GM19099 (cell line): ENCODE measurements around the gene XPR1.

Experiments used
- POLR2A ChIP-seq: IDR thresholded peaks from 3 replicates; pipeline ENCODE4 v1.6.1; 2011; ENCODE audit warnings: low read depth; ENCODE audit not compliant: insufficient read length; ENCODE audit errors: extremely low read depth

The XPR1 gene

DNA sequence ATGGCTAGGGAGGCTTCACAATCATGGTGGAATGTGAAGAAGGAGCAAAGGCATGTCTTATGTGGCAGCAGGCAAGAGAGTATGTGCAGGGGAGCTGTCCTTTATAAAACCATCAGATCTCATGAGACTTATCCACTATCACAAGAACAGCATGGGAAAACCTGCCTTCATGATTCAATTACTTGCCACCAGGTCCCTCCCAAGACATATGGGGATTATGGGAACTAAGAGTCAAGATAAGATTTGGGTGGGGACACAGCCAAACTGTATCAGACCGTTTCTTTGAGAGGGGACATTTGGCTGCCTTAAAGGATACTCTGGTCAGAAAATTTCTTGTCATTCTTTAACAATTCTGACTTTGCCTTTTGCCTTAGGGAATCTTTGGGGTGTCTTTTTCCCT, 3.2 kb upstream of the XPR1 start:
- no peak for TF ChIP-seq POLR2A

DNA sequence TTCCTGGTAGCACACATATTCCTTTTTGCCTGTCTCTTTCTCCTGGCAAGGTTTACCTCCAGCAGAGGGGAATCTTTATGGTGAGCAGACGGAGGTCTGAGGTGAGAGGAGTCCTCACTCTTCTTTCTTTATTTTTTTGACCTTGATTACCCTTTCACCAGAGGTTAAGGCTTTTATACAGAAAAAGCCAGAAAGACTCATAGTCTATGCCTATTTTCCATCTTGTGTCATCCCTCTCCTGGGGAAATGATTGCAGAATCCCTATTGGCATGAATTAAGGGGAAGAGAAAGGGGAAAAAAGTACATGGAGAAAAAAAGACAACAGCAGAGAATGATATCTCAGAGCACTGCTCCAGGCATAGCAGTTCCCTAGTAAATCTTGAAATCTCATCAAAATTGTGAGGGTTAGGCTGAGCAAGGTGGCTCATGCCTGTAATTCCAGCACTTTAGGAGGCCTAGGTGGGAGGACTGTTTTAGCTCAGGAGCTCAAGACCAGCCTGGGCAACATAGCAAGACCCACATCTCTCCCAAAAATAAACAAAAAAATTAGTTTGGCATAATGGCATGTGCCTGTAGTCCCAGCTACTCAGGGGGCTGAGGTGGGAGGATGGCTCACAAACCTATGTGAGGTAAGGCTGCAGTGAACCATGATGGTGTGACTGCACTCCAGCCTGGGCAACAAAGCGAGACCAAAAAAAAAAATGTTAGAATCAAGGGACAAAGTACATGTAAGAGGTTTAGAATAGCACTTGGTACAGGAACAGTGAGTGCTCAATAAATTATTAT, 1.2 kb upstream of the XPR1 start:
- no peak for TF ChIP-seq POLR2A

DNA sequence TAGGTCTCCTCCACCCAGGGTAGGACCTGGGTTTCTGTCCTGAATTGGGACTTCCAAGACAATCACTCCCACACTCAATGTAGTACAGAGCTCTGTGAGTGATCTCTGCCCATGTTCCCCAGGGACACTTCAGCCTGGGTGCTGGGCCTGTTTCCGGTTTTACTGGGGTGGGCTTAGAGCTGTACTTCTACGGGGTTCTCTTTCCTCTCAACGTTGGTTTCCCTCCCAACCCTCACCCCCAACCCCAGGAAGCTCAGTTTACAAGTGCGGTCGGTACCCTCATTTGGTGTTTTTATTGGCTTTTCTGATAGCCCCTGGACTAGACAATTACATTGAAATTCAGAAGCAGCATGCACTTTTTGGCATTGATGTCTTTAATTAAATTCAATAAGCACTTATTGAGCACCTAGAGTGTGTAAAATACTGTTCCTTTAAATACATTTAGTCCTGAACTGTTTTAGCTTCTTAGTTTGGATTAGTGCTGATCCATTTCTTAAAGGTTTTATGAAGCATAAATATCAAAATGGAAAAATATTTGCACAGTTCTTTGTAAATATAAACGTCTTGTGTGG, 542 bp upstream of the XPR1 start:
- TF ChIP-seq POLR2A = no peak

DNA sequence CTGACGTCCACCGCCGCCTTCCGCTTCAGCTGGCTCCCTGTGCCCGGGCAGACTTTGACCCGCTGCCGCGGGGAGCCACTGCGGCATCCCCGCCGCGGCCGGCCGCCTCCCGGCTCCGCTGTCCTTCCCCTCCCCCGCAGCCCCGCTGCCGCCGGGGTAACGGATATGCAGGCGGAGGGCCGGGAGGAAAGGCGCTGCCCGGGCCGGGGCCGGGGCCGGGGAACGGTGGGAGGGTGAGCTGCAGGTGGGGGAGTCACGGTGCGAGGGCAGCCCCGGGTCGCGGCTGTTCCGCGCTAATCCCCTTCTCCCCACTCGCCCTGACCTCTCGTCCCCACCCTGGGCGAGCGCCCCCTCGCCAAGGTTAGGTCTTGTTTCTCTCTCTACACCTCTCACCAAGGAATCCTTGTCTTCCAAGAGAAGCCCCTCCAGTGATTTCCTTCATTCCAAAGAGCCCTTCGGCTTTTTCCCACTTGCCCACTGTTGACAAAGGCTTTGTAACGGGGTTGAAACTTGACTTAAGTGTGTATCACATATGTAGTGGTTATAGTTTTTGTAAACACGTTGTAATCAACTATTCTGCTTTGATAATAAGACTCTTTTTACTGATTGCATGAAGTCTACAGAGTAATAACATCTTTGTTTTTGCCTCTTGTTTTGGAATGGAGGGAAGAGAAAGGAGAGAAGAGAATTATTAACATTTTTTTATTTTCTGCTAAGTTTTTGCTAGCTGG, 669 bp downstream of the XPR1 start:
- no peak for TF ChIP-seq POLR2A

DNA sequence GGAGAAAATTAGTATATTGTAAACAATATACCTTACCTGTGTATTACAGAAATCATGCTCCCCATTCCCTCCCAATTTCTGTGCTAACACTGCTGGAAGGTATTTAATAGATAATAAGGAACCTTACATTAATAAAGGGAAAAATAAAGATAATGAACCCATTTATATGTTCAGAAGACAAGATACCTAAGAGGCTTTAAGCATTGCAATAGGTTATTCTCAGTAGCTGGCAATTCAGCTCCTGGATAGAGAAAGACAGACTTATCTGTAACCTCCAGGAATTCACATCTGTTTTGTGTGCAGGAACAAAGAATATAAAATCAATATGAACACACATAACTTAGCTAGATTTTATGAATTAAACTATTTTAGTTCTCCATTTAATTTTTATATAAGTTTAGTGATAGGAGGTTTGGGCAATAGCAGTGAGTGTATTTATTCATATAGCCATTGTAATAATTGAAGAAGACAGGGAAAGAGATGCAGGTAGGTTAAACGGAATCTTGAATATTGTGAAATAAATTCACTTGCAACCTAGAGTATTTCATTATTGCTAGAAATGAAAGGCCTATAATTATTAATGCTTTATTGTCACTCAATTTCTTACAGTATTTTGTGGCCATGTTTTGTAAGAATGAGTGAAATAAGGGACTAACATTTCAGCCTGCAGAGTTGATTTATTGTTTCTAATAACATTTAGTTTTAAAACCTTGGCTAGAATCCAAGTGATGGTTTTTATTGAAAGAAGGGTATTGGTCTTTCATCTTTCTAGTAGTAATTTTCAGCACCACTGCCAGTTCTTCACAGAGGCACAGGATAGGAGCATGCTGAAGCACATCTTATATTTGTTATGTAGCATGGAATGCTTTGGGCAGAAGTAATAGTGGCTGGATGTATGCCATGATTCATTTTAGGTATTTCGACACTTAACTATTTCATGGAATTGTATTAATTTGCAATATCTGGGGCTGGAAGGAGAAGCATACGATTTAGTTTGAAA, 1.5 kb downstream of the XPR1 start:
- TF ChIP-seq POLR2A = no peak

DNA sequence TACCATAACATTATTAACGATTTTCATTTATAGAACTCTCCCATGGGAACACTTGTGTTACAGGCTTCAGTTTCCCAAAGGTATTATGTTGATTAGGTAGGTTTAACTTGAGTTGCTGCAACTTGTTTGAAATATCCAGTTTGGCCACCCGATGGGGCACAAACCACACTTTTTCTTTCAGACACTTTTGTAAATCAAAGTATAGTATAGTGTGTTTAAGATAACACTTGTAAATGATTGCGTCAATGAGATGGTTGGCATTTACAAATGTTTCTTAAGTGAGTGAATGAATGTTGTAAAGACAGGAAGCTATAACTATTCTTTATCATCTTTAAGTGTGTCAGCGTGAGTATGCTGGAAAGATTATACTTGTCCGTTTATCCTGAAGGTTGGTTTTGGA, 4.3 kb downstream of the XPR1 start:
- TF ChIP-seq POLR2A = no peak

DNA sequence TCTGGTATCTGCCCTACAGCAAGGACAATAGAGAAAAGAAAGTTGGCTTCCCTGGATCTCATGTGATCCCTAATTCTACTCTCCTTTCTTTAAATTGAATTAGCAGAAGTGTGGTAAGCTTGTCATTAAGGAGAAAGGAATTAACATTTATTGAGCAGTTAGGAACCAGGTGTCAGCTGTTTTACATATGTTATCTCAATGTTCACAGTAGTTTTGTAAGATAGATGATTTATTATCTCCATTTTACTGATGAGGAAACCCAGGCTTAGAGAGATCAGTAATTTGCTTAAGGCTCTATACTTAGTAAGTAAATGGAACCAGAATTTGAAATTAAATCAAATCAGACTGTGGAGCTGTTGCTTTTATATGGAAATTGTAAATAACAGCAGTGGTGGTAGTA, 8.0 kb downstream of the XPR1 start:
- no peak for TF ChIP-seq POLR2A

DNA sequence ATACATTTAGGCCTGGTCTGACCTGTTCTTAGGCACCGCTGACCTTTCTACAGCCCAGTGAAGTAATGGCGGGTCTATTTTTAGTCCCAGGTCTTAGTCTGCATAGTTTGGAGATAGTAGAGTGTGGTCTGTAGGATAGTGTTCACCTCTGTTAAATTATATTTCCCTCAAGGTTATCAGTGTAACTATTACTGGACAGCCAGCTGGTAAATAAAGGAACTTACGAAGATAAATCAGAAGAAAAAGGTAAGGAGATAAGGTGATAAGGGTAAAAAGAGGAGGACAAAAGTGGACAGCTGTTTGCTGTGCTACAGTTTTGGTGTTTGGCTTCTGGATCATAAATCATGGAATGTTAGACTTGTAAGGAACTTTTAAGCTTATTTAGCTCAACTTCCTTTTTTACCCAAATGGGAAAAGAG, 8.7 kb downstream of the XPR1 start:
- no peak for TF ChIP-seq POLR2A

DNA sequence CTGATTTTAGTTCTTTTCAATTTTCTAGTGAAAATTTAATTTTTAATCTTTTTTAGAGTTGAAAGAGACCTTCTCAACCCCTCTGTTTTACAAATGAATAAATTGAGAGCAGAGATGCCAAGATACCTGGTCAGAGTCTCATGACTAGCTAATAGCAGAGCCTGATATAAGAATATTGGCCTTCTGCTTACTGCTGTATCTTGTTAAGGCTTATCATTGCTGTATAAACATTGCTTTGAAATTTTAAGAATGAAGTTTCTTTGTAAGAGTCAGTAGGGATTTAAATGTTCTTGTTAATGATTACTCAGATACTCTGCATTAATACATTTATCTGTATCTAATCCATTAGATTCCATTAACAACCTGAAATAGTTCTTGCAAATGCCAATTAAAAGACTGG, 9.8 kb downstream of the XPR1 start:
- TF ChIP-seq POLR2A = no peak

DNA sequence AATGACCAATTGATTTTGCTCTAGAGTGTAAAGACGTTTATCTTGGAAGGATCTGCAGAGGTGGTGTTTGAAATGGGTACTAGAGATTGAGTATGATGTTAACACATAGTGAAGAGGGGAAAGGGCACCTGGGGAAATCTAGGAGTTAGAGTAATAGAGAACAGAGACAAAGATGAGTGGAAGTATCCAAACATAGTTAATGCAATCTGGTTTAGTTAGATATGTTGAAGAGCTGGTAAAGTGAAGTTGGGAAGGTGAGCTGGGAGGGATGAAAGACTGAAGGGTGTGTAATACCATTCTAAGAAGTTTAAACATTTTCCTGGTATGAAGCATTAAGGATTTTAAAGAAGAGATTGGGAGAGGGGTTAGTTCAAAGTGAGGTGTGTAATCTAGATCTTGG, 11.0 kb downstream of the XPR1 start:
- TF ChIP-seq POLR2A = no peak

DNA sequence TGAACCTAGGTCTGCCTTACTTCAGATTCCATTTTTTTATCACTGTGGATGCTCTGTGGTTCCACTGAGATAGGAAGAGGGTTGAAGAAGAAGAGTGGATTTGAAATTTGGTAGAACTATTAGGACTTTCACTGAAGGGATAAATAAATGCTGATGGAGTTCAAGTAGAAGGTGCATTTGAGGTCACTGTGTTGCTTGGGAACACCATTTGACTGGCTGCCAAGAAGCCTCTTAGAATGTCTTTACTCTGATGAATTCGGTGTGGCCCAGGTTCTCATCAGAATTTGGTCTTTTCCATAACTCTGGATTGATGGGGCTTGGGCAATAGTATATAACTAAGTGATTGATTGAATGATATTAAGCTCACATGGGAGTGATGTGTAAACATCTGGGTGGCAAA, 11.9 kb downstream of the XPR1 start:
- no peak for TF ChIP-seq POLR2A

DNA sequence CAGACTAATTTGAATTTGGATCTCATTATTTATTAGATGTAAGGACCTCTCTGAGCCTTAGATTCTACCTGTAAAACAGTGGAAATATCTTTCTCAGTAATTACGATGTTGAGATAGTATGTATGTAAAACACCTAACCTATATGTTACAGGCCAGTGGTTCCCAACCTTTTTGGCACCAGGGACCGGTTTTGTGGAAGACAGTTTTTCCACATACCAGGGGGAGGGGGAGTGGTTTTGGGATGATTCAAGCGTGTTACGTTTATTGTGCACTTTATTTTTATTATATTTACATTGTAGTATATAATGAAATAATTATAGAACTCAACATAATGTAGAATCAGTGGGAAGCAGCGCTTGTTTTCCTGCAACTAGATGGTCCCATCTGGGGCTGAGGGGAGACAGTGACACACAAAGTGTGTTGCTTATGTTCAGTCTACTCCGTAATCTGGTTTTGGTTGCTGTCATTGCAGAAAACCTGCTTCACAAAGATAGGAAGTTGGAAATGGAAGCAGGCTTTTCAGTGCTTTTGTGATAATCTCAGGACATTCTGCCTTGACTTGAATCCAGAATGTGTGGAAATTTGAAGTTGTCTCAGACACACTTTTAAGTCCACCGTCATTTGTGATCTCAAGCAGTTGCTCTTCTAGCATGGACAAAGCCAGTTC, 12.8 kb downstream of the XPR1 start:
- no peak for TF ChIP-seq POLR2A

DNA sequence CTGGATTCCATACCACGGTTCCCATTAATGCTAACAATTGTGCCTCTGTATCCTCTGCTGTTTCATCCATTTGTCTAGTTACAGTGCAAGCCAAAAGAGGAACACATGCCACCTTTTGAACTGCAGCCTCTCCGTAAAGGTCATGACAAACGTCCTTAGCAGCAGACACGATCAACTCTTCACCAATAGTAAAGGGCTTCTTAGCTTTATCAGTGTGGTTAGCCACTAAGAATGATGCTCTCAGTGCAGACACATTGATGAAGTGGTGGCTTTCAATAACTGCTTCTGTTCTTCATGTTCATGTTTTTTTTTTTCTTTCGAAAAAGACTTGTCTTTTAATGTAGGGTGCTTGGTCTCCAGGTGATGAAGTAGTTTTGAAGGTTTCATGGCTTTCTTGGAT, 14.3 kb downstream of the XPR1 start:
- TF ChIP-seq POLR2A = no peak

DNA sequence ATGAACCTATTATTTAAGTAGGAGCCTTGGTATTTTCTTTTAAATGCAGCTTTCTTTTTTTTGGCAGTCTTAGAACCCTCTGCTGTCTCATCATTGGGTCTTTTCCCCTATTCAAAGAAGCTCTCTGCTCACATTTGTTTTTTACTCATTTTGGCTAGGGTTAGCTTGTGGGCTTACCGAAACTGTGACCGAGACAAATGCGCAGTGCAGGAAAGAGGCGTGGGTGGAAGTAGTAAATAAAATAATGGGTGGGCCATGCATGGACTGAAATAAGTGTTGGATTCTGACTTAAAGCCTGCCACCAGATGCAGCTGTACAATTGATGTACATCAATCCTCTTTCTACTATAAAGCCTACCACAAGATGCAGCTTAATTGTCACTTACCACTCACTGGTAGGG, 14.7 kb downstream of the XPR1 start:
- TF ChIP-seq POLR2A = no peak
